Activated CD4-positive, CD25-positive, alpha-beta regulatory T cell treated with anti-CD3 and anti-CD28 coated beads, Interleukin-2, amount 50 U/mL, for 16 hours (primary cell): ENCODE data around the gene MSRB3.

Source experiments
- DNase-seq: peaks from one replicate; pipeline ENCODE4 v3.0.0-alpha.2; 2020; ENCODE audit warnings: low read depth, low spot score

Gene MSRB3

DNA sequence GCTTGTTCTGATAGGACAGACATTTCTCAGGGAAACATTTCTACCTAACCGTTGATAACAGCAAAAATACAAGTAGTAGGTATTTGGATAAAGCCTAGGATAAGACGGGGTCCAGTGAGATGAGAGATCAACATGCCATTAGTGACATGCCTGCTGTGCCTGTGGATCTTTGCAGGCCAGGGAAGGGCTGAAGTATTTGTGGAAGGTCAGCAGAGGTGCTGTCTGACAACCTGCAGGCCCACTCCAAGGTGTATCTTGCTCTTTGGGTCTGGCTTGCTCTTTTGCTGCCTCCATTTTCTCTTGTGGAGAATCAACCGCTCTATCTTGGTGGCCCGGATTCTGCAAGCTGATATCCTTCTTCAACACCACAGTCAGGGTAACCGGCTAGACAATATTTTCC, 46.7 kb downstream of the MSRB3 start:
- DNase-seq: no peak

DNA sequence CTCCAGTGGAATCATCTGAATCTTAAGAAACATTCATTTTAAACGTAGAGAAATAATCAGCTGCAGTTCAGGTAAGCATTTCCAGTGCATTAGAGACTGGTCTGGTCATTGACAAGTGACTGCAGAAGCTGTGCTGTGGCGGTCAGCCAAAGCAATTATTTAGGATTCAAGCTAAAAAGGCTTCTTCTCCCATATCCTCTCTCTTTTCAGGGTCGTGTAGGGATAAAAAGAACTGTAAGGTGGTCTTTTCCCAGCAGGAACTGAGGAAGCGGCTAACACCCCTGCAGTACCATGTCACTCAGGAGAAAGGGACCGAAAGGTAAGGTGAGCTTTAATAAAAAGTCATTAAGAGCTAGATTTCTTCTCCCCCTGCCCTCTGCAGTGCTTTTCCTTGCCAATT, 48.1 kb downstream of the MSRB3 start:
- DNase-seq: no peak

DNA sequence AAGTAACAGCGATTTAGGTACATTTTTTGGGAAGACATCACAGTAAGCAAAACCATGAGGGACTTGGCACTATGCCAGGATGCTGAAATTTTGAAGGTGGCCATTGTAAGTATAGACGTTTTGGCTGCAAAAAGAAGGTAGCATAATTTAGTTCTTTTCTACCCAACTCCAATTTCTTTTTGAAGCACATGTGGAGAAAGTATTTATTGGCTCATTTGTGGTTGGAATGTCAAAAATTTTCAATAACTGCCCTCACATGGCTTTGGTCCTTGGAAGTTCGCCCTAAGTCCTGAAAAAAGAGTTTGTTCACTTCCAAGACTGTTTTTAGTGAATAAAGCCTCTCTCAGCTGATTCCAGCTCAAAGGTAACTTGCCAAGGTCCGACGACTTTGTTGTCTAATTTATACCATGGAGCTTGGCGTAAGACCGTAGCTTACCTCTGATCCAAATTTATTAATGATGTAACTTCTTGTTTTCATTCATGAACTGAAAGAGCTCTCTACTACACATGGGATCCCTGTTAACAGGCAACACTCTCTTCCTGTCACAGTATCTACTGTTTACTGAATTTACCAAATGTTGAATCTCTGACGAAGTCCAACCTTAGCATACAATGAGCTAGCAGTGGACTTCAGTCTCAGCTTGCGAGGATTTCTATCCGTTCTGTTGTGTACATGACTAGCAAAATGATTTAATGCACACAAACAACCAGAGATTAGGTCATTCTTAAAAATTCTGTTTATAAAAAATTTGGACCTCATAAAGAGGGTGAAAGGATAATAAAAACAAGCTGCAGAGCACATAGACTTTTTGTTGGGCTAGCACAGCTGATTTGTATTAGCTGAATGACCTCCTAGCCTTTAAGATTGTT, 49.0 kb downstream of the MSRB3 start:
- no peak for DNase-seq

- DNase-seq: no peak
Measured at GRCh38 chr12:65329721-65330120, 51.2 kb downstream of the MSRB3 start.

- DNase-seq: no peak
Measured at GRCh38 chr12:65330331-65330730, 51.8 kb downstream of the MSRB3 start.

DNA sequence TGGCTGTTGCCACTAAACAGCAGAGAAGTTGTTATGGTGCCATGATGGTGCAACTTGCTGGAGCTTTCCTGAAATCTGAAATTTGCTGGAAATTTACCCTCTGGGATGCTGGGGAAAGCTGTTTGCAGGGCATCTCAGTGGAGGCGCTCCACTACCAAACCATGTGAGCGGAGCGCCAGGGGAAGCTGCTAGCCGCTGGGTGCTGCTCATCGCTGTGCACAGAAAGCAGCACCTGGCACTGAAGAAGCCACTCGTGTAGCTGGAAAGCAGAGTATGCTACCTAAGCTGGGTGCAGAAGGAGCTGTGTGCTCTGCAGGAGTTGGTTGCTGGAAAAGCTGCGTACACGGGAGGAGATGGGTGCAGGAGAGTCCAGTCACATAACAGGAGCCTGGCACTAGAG, 53.0 kb downstream of the MSRB3 start:
- no peak for DNase-seq

- no peak for DNase-seq
Measured at GRCh38 chr12:65333649-65334048, 55.2 kb downstream of the MSRB3 start.

DNA sequence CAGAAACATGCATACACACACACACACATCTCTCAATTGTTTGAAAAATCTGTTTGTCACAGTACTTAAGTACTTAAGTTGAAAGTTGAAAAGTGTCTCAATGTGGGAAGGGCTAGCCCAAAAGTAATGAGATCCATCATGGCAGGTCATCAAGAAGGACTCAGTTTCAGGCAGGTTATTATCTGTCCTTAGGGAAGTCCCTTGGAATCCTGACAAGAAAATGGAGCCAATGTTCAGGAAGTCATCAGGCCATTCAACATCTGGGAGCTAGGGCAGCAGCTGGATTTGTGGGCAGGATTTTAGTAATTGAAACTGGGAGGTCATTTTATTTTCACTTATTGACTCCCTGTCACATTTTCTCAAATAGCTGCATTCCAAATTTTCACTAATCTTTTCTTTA, 56.0 kb downstream of the MSRB3 start:
- no peak for DNase-seq

GRCh38 chr12:65335021-65335714, 56.7 kb downstream of the MSRB3 start:
- no peak for DNase-seq

DNA sequence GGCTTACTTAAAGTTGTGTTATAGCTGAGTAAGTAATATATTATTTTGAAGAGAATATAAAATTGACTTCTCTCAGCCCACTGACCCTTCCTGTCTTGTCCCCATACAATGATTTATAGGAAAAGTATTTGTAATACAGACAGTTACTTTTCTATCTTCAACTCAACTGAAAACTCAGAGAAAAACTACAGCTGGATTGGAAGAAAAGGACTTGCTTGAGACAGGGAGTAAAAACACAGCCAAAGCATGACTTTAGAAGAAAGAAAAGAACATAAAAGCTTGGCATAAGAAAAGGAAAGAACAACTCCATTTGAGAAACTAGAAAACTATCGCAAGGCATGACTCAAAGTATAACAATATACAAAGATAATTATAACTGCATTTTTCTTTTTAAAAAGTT, 57.5 kb downstream of the MSRB3 start:
- DNase-seq: no peak

GRCh38 chr12:65339161-65339560, 60.7 kb downstream of the MSRB3 start:
- DNase-seq: no peak

DNA sequence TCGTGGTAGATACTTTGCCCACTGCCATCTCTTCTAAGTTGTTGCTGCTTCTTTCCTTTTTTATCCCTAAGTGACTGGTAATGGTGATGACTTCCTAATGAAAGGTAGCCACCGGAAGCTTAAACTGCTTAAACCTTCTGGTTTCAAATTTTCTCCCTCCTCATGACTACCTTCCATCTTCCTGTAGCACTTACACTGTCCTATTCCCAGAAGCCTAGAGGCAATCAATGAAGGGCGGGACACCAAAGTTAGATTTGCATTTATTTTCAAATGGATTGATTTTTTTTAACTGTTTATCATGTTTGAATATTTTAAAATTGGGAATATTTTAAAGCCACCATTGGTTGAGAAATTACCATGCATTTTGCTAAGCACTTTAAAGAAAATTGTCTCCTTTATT, 64.7 kb downstream of the MSRB3 start:
- DNase-seq: no peak

GRCh38 chr12:65343801-65344200, 65.3 kb downstream of the MSRB3 start:
- DNase-seq: no peak

GRCh38 chr12:65355461-65355860, 77.0 kb downstream of the MSRB3 start:
- no peak for DNase-seq

- DNase-seq: no peak
Measured at GRCh38 chr12:65362234-65363031, 84.0 kb downstream of the MSRB3 start.

- DNase-seq: no peak
Measured at GRCh38 chr12:65364046-65364445, 85.6 kb downstream of the MSRB3 start.

- DNase-seq: no peak
Measured at GRCh38 chr12:65367396-65367795, 88.9 kb downstream of the MSRB3 start.

DNA sequence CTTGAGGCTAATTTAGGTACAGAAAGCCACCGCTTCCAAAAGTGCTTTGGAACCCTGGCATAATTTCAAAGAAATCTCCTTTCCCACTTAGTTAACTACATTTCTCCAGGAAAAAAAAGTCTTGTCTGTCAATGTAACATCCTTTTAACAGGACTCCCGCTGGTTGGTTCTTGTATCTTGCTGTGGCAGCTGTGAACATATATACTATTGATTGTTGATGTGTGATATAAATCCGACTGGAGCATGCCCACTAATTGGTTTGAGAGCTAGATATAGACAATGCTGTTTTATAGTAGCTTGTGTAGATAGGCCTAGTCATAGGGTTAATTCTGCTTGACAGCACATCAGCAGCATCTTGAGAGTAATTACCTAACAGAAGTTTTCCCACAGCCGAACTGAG, 89.6 kb downstream of the MSRB3 start:
- no peak for DNase-seq

GRCh38 chr12:65372574-65372973, 94.1 kb downstream of the MSRB3 start:
- no peak for DNase-seq

DNA sequence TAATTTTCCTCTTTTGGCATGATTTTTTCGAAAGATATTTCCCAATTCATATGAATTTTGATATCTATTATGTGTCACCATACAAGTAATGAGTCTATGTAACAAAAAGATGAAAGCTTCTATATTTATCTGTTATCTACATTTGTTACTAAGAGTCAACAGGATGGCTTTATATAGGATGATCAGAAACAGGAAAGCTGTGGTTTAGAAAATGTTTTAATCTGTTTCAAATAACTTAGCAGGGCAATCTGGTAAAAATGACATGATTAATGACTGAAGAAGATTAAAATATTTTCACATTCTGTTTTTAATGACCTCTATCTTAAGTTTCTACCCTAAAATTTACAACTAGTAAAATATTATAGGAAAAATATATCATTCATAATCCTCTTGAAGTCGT, 105.8 kb downstream of the MSRB3 start:
- DNase-seq: no peak

GRCh38 chr12:65387396-65387795, 108.9 kb downstream of the MSRB3 start:
- DNase-seq: no peak

DNA sequence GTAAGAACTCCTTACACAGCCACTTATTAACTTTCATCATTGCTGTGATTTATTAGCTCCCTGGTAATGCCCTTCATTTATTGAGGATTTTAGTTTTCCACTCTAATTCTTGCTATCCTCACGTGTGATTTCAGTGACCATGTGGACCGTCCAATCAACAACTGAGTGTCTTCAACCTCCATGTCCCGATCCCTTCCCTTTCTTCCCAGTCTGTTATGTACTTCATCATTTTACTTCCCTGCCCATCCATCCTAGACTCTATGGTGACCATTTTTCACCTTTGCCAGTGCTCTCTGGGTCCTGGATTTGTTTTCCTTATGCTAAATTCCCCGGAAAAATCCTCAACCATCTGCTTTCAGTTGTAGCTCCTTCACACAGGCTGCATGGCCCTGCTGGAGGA, 111.0 kb downstream of the MSRB3 start:
- DNase-seq: no peak
